HL-60 (cell line): ENCODE data around the gene NR2F6.

ENCODE experiments used
- DNase-seq, 2 experiments: peaks; one replicate each; pipeline ENCODE4 v3.0.0-alpha.2; 2010 to 2020; ENCODE audit warnings: low read depth in 1 of 2, low spot score in 1 of 2
- H3K27ac ChIP-seq: fragments of 250-450 bp; sonication (Bioruptor Pico); replicated peaks from 2 replicates; pipeline ENCODE4 v1.5.1; 2020; ENCODE audit warnings: mild to moderate bottlenecking, moderate library complexity
- H3K27me3 ChIP-seq: fragments of 250-450 bp; sonication (Bioruptor Pico); 2 replicates; pipeline ENCODE4 v1.5.1; 2021; ENCODE audit warnings: mild to moderate bottlenecking, moderate library complexity; ENCODE audit not compliant: insufficient read depth, poor library complexity, severe bottlenecking
- H3K4me3 ChIP-seq: replicated peaks from 2 replicates; pipeline ENCODE4 v1.5.1; 2011; ENCODE audit warnings: mild to moderate bottlenecking, control low read depth, low read length; ENCODE audit not compliant: insufficient read depth
- CTCF ChIP-seq: IDR thresholded peaks from one replicate; pipeline ENCODE4 v1.5.1; 2011; ENCODE audit warnings: low read length, control low read depth, inconsistent platforms; ENCODE audit not compliant: insufficient read depth
- GABPA ChIP-seq: IDR thresholded peaks from 2 replicates; pipeline ENCODE4 v1.6.1; 2012; ENCODE audit warnings: low read depth
- POLR2AphosphoS5 ChIP-seq: IDR thresholded peaks from 2 replicates; pipeline ENCODE4 v1.6.1; 2012; ENCODE audit warnings: low read depth
- REST ChIP-seq: IDR thresholded peaks from 2 replicates; pipeline ENCODE4 v1.6.1; 2012; ENCODE audit warnings: low read depth; ENCODE audit not compliant: insufficient replicate concordance
- SPI1 ChIP-seq: IDR thresholded peaks from 2 replicates; pipeline ENCODE4 v1.6.1; 2012; ENCODE audit warnings: low read depth, mild to moderate bottlenecking, borderline replicate concordance

NR2F6 gene

GRCh38 chr19:17202249-17202648, 43.5 kb downstream of the NR2F6 start:
- Histone ChIP-seq H3K27ac (no peak overlapping the region), H3K27me3 (no peaks in the 10 kb centered on the region)
- no peak for DNase-seq

GRCh38 chr19:17200408-17201079, 45.2 kb downstream of the NR2F6 start:
- no peak for TF ChIP-seq REST
- H3K27me3 ChIP-seq: no peaks in the 10 kb centered on the region
- H3K4me3 ChIP-seq: no peak overlapping the region
- no peak overlapping the region for H3K27ac ChIP-seq
- no peak for DNase-seq

More at GRCh38 chr19:17202249-17202648, 43.5 kb downstream of the NR2F6 start:
- no peak overlapping the region for H3K4me3 ChIP-seq
- TF ChIP-seq REST: no peak
- TF ChIP-seq GABPA: no peak
- TF ChIP-seq POLR2AphosphoS5: no peak
- no peak for TF ChIP-seq SPI1
- no peak for TF ChIP-seq CTCF

- no peak for DNase-seq
- Histone ChIP-seq H3K27ac (no peak overlapping the region), H3K27me3 (no peaks in the 10 kb centered on the region), H3K4me3 (no peak overlapping the region)
- TF ChIP-seq CTCF (no peak), GABPA (no peak), SPI1 (no peak), POLR2AphosphoS5 (no peak), REST (no peak)
These were observed 48.1 kb downstream of the NR2F6 start for GRCh38 chr19:17197666-17198065.

GRCh38 chr19:17196610-17197009, 49.1 kb downstream of the NR2F6 start:
- H3K27me3 ChIP-seq: no peaks in the 10 kb centered on the region

More at GRCh38 chr19:17196610-17197009, 49.1 kb downstream of the NR2F6 start:
- TF ChIP-seq CTCF (no peak), SPI1 (no peak), GABPA (no peak), POLR2AphosphoS5 (no peak), REST (no peak)
- Histone ChIP-seq H3K27ac (no peak overlapping the region), H3K4me3 (no peak overlapping the region)
- DNase-seq: no peak
